ENCODE data around the gene RFTN2. TPM values are rescaled to one million over a fixed set of nuclear protein-coding genes. Genes with fewer than 3 reads are reported as not detected.

Gene RFTN2
- total and polyA plus RNA-seq, 2 experiments from 2014 or later, result 0.42 to 2.1 TPM

DNA sequence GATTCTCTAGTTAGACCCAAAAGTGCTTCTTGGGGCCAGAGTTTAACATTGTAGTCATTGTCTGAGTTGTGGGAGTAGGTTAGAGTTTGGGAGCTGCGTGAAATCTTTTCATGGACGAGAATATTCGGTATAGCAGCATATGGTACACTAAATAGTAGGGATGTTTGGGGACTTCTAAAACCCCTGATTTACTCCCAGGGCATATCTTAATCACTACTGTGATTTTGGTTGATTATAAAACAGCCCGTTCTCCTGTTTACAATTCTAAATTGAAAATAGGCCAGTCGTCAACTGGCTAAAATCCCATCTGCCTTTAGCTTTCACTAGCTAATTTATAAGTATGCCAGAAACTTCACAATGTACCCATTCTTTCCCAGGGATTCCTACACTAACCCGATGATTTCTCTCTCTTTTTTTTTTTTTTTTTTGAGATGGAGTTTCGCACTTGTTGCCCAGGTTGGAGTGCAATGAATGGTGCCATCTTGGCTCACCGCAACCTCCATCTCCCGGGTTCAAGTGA lies 115.2 kb downstream of the RFTN2 start (continued):
- TF ChIP-seq, protein P1, sequence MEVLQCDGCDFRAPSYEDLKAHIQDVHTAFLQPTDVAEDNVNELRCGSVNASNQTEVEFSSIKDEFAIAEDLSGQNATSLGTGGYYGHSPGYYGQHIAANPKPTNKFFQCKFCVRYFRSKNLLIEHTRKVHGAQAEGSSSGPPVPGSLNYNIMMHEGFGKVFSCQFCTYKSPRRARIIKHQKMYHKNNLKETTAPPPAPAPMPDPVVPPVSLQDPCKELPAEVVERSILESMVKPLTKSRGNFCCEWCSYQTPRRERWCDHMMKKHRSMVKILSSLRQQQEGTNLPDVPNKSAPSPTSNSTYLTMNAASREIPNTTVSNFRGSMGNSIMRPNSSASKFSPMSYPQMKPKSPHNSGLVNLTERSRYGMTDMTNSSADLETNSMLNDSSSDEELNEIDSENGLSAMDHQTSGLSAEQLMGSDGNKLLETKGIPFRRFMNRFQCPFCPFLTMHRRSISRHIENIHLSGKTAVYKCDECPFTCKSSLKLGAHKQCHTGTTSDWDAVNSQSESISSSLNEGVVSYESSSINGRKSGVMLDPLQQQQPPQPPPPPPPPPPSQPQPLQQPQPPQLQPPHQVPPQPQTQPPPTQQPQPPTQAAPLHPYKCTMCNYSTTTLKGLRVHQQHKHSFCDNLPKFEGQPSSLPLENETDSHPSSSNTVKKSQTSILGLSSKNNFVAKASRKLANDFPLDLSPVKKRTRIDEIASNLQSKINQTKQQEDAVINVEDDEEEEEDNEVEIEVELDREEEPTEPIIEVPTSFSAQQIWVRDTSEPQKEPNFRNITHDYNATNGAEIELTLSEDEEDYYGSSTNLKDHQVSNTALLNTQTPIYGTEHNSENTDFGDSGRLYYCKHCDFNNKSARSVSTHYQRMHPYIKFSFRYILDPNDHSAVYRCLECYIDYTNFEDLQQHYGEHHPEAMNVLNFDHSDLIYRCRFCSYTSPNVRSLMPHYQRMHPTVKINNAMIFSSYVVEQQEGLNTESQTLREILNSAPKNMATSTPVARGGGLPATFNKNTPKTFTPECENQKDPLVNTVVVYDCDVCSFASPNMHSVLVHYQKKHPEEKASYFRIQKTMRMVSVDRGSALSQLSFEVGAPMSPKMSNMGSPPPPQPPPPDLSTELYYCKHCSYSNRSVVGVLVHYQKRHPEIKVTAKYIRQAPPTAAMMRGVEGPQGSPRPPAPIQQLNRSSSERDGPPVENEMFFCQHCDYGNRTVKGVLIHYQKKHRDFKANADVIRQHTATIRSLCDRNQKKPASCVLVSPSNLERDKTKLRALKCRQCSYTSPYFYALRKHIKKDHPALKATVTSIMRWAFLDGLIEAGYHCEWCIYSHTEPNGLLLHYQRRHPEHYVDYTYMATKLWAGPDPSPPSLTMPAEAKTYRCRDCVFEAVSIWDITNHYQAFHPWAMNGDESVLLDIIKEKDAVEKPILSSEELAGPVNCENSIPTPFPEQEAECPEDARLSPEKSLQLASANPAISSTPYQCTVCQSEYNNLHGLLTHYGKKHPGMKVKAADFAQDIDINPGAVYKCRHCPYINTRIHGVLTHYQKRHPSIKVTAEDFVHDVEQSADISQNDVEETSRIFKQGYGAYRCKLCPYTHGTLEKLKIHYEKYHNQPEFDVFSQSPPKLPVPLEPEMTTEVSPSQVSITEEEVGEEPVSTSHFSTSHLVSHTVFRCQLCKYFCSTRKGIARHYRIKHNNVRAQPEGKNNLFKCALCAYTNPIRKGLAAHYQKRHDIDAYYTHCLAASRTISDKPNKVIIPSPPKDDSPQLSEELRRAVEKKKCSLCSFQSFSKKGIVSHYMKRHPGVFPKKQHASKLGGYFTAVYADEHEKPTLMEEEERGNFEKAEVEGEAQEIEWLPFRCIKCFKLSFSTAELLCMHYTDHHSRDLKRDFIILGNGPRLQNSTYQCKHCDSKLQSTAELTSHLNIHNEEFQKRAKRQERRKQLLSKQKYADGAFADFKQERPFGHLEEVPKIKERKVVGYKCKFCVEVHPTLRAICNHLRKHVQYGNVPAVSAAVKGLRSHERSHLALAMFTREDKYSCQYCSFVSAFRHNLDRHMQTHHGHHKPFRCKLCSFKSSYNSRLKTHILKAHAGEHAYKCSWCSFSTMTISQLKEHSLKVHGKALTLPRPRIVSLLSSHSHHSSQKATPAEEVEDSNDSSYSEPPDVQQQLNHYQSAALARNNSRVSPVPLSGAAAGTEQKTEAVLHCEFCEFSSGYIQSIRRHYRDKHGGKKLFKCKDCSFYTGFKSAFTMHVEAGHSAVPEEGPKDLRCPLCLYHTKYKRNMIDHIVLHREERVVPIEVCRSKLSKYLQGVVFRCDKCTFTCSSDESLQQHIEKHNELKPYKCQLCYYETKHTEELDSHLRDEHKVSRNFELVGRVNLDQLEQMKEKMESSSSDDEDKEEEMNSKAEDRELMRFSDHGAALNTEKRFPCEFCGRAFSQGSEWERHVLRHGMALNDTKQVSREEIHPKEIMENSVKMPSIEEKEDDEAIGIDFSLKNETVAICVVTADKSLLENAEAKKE (CRISPR knock-in tag; IDR thresholded peaks at IDR 0.05), result no peak
- TF ChIP-seq STAT1 (IDR thresholded peaks at IDR 0.05; ENCODE audit: unreplicated experiment), result no peak

DNA sequence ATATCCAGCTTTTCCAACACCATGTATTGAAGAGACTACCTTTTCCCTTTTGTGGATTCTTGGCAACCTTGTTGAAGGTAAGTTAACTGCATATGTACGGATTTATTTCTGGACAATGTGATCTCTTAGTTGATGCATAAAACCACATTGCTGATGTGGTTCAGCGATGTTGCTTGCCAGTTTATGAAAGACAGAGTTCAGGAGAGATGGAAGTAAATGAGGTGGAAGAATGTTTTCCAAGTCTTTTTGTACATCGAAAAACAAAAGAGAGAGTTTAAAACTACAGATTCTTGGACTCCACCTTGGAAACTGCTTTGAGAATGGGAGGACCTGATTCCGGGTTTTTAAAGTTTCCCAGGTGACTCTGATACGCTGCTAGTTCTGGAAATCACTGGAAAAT lies 115.7 kb downstream of the RFTN2 start:
- H3K27me3 ChIP-seq (ENCODE audit: insufficient read depth), result no peaks in the 10 kb centered on the region
- TF ChIP-seq, protein P2, sequence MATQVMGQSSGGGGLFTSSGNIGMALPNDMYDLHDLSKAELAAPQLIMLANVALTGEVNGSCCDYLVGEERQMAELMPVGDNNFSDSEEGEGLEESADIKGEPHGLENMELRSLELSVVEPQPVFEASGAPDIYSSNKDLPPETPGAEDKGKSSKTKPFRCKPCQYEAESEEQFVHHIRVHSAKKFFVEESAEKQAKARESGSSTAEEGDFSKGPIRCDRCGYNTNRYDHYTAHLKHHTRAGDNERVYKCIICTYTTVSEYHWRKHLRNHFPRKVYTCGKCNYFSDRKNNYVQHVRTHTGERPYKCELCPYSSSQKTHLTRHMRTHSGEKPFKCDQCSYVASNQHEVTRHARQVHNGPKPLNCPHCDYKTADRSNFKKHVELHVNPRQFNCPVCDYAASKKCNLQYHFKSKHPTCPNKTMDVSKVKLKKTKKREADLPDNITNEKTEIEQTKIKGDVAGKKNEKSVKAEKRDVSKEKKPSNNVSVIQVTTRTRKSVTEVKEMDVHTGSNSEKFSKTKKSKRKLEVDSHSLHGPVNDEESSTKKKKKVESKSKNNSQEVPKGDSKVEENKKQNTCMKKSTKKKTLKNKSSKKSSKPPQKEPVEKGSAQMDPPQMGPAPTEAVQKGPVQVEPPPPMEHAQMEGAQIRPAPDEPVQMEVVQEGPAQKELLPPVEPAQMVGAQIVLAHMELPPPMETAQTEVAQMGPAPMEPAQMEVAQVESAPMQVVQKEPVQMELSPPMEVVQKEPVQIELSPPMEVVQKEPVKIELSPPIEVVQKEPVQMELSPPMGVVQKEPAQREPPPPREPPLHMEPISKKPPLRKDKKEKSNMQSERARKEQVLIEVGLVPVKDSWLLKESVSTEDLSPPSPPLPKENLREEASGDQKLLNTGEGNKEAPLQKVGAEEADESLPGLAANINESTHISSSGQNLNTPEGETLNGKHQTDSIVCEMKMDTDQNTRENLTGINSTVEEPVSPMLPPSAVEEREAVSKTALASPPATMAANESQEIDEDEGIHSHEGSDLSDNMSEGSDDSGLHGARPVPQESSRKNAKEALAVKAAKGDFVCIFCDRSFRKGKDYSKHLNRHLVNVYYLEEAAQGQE (IDR thresholded peaks at IDR 0.05; ENCODE audit: unreplicated experiment), result no peak
- TF ChIP-seq ZNF114 (CRISPR knock-in tag; IDR thresholded peaks at IDR 0.05), result no peak
- H3K9me2 ChIP-seq (ENCODE audit: insufficient read depth), result no peaks in the 10 kb centered on the region
- peaks cover 6% of the 10 kb centered on the region; the same call in 2 of the 3 replicates for H3K4me1 Mint-ChIP-seq
- ATAC-seq (no peak), DNase-seq (ENCODE audit: low spot score) (no peak)
- no peak overlapping the region for H3K4me2 ChIP-seq
- H3K27ac ChIP-seq (ENCODE audit: low read depth), result peak overlapping the region; percentile 14; the same call in 1 of the 2 replicates
- H3K36me3 ChIP-seq (ENCODE audit: insufficient read depth), result peaks cover 7% of the 10 kb centered on the region; the same call in 1 of the 2 replicates
- no peaks in the 10 kb centered on the region for H4K20me1 ChIP-seq (replicated peaks; ENCODE audit: insufficient read depth)
- H3K27me3 Mint-ChIP-seq (ENCODE audit: insufficient read depth, low read depth, poor library complexity), result peaks cover 1% of the 10 kb centered on the region
- no peak overlapping the region for H3K27ac Mint-ChIP-seq
- H3K4me1 ChIP-seq (ENCODE audit: insufficient read depth), result no peaks in the 10 kb centered on the region
- no peak overlapping the region for H3K4me3 Mint-ChIP-seq
- peaks cover 6% of the 10 kb centered on the region; the same call in 1 of the 2 replicates for H3K79me2 ChIP-seq (replicated peaks; ENCODE audit: insufficient read depth)
- no peak overlapping the region for H2AFZ ChIP-seq
- H3F3A ChIP-seq (replicated peaks; ENCODE audit: low read depth), result no peaks in the 10 kb centered on the region
- H3K36me3 Mint-ChIP-seq (ENCODE audit: low read depth), result peaks cover 44% of the 10 kb centered on the region
- H3K4me3 ChIP-seq, result no peak overlapping the region
- peaks cover 11% of the 10 kb centered on the region; the same call in 2 of the 3 replicates for H3K9me3 Mint-ChIP-seq

Measured in GM23338 (cell line).